Liver (tissue), 3 donors: Measurements from ENCODE around the gene SYK.

Experiments used
- CTCF ChIP-seq: fragments of 150-350 bp; IDR thresholded peaks from 2 replicates; pipeline ENCODE4 v1.5.1; 2017; ENCODE audit warnings: improper control_type of control experiment, low read depth, low read length; ENCODE audit not compliant: missing input control
- GABPA ChIP-seq, 2 donors: IDR thresholded peaks in 1 of 2; conservative IDR thresholded peaks in 1 of 2; 2 replicates each; pipeline ENCODE4 v1.6.1; 2016; ENCODE audit warnings: antibody characterized with exemption in 2 of 2, mild to moderate bottlenecking in 1 of 2, moderate library complexity in 1 of 2
- MAX ChIP-seq: IDR thresholded peaks from 2 replicates; pipeline ENCODE4 v1.6.1; 2016; ENCODE audit warnings: antibody characterized with exemption
- donor health status: healthy.
- donor health status: healthy.

GRCh38 chr9:90813046-90813445, 11.4 kb downstream of the SYK start:
- no peak for TF ChIP-seq GABPA (IDR thresholded peaks at IDR 0.05 in 1 of 2, conservative IDR thresholded peaks at IDR 0.05 in 1 of 2)
- TF ChIP-seq CTCF, result no peak
- no peak for TF ChIP-seq MAX
